Activated T-cell treated with anti-CD3 and anti-CD28 coated beads, Interleukin-2, amount 50 U/mL, for 4 hours (primary cell): Measurements from ENCODE around the gene ZBTB24. TPM values are rescaled to one million over a fixed set of nuclear protein-coding genes. Genes with fewer than 3 reads are reported as not detected.

Experiments
- total RNA-seq, 3 donors: library from RNA; stranded (reverse); gene quantifications; one replicate each; pipeline ENCODE4 v1.2.1, GENCODE V29; 2021

Gene ZBTB24
- total RNA-seq, 3 donors from 2014 or later: 13.9 to 15.5 (median 14.8) TPM

Other genes starting within 250 kb of the ZBTB24 start
- gene CD164, start 100.8 kb downstream of the ZBTB24 start, total RNA-seq: 100 to 1,000 TPM; 236 to 295 (median 239) TPM
- gene PPIL6, start 42.6 kb downstream of the ZBTB24 start, total RNA-seq: under 1 TPM; 0.13 to 0.46 (median 0.27) TPM
- 10 to 100 TPM; 12.5 to 19.4 (median 15.6) TPM for gene SMPD2, start 42.5 kb downstream of the ZBTB24 start, total RNA-seq
- 10 to 100 TPM in 2 of 3 donors, 1 to 10 TPM in 1; 7.6 to 12.5 (median 12.4) TPM for gene MICAL1, start 27.4 kb downstream of the ZBTB24 start, total RNA-seq
- 1 to 10 TPM; 2.0 to 2.5 (median 2.1) TPM for gene AK9, start 208.0 kb upstream of the ZBTB24 start, total RNA-seq
- 1 to 10 TPM; 5.4 to 6.4 (median 5.9) TPM for gene FIG4, start 208.1 kb upstream of the ZBTB24 start, total RNA-seq